AG04449 (cell line): ENCODE data around the gene KCNQ1.

Experiments
- CTCF ChIA-PET: fragments of 350-600 bp; formaldehyde crosslinking; extraction: SDS; loops from one replicate; lab custom pipeline; 2021; ENCODE audit warnings: antibody characterized with exemption; lab: Yijun Ruan, JAX
- POLR2A ChIA-PET: fragments of 400-600, 350-600 bp; formaldehyde crosslinking; extraction: SDS; loops from one replicate; lab custom pipeline; 2020; ENCODE audit warnings: antibody characterized with exemption, inconsistent platforms; lab: Yijun Ruan, JAX
- DNase-seq: peaks from one replicate; pipeline ENCODE4 v3.0.0-alpha.2; 2010; ENCODE audit warnings: low read depth, low spot score
- H3K4me3 ChIP-seq: 2 replicates; pipeline ENCODE4 v1.5.1; 2011; ENCODE audit warnings: low read depth, mild to moderate bottlenecking, control low read depth, low read length
- TF ChIP-seq, protein P1 (sequence below): IDR thresholded peaks from one replicate; pipeline ENCODE4 v1.5.1; 2011; ENCODE audit warnings: mild to moderate bottlenecking, moderate library complexity, low read length, control low read depth, inconsistent platforms; ENCODE audit not compliant: insufficient read depth; ENCODE audit errors: missing control alignments

The KCNQ1 gene

DNA sequence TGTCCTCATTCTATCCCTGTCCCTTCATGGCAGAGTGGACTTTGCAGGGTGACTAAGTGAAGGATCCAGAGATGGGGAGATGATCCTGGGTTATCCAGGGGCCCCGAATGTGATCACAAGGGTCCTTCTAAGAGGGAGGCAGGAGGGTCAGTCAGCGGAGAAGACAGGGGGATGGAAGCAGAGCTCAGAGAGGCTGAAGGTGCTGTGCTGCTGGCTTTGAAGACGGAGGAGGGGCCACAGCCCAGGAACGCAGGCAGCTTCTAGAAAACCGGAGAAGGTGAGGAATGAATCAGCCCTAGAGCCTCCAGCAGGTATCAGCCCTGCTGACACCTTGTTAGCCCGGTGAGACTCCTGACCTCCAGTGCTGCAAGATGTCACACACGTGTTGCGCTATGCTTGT, 377.1 kb downstream of the KCNQ1 start:
- ChIA-PET CTCF (no interaction called here), POLR2A (no interaction called here)
- H3K4me3 ChIP-seq = no peak overlapping the region
- TF ChIP-seq, protein P1, sequence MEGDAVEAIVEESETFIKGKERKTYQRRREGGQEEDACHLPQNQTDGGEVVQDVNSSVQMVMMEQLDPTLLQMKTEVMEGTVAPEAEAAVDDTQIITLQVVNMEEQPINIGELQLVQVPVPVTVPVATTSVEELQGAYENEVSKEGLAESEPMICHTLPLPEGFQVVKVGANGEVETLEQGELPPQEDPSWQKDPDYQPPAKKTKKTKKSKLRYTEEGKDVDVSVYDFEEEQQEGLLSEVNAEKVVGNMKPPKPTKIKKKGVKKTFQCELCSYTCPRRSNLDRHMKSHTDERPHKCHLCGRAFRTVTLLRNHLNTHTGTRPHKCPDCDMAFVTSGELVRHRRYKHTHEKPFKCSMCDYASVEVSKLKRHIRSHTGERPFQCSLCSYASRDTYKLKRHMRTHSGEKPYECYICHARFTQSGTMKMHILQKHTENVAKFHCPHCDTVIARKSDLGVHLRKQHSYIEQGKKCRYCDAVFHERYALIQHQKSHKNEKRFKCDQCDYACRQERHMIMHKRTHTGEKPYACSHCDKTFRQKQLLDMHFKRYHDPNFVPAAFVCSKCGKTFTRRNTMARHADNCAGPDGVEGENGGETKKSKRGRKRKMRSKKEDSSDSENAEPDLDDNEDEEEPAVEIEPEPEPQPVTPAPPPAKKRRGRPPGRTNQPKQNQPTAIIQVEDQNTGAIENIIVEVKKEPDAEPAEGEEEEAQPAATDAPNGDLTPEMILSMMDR = no peak
- DNase-seq = no peak

DNA sequence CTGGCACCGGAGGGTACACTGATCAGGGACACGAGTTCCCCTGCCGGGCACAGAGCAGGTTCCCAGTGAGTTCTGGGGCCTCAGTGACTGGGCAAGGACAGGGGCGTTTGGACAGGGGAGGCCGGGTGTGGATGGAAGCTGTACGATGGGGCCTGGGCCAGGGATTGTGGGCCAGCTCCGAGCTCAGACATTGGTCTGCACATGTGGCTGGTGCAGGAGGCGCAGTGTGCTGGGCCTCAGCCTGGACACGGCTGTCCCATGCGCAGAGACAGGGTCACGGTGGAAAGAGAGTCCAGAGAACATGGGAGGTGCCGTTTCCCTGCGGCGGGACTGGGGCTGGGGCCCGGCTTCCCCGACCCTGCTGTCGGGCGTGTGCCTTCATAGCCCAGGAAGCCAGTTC, 380.0 kb downstream of the KCNQ1 start:
- DNase-seq = no peak
- TF ChIP-seq, protein P1 = no peak
- POLR2A ChIA-PET = interaction anchor here (0.7 to 1.5 kb wide), 2 partner anchors 11 to 25 kb away, joined by 3 read pairs; no protein-coding TSS in a partner anchor
- CTCF ChIA-PET = interaction anchor here (0.9 to 1.0 kb wide), 2 partner anchors 63 to 292 kb away, joined by 3 read pairs; no protein-coding TSS in a partner anchor
- H3K4me3 ChIP-seq = no peak overlapping the region

DNA sequence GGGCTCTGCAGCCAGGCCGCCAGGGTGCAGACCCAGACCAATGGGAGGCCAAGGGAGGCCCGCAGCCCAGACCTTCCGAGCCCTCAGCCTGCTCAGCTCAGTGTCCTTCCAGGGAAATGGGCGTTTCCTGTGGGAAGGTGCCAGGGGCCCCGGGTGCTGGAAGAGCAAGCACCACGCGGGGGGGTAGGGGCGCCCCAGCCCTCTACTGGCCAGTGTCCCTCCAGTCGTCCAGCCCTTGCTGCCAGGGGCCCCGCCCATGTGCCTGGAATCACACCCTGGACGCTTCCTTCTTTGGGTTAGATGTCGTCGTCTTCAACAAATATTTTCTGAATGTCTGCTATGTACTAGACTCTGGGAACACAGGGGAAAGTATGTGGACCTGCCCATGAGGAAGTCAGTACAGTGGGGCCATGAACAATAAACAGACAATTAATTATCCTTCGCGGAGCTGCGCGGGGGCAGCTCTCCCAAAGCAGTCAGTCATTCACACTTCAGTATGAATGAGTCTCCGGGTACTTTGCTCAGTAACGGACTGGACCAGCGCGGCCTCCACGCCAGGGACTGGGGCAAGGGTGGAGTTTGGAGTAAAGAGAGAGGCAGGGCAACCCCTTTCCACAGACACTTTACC, 380.6 kb downstream of the KCNQ1 start:
- DNase-seq = peak; percentile 61
- peak overlapping the region; percentile 29 for H3K4me3 ChIP-seq
- TF ChIP-seq, protein P1 = peak; percentile 24
- POLR2A ChIA-PET = interaction anchor here (1.5 kb wide), 1 partner anchor 12 kb away, joined by 3 read pairs; no protein-coding TSS in a partner anchor
- CTCF ChIA-PET = interaction anchor here (0.9 kb wide), 1 partner anchor 292 kb away, joined by 3 read pairs; no protein-coding TSS in a partner anchor

DNA sequence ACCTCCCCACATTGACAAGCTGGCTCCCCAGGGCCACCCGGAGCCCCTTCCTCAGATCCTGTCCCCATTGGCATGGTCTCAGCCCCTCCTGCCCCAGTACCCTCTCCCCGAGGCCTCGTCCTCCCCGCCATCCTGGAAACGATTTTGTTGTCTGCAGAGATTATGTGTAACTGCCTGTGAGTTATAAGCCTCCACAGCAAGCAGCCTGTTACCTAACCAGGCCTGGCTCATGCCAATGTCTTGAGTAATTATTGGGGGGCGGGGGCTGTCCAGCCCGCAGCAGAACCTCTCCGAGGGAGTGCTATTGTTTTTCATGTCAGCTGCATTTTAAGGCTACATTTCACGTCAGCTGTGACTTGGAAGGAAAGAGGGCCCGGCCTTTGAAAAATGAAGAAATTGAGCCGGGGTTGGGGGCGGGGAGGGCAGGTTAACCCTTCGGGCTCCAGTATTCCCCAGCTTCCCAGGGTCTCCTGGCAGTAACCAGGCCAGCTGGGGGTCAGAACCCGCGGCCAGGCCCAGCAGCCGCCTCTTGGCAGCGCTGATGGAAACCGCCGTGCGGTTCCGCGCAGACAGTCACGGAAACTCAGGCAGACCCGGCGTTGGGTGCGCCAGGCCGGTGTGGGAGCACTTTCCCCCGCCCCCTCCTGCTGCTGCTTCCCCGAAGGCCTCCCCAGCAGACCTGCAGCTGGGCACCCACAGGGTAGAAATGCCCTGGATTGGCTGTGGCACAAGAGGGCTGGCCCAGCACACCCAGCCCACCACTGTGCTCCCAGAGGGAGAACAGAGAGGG, 381.3 kb downstream of the KCNQ1 start:
- ChIA-PET CTCF (no interaction called here), POLR2A (interaction anchor here (0.9 to 1.5 kb wide), 2 partner anchors 12 to 28 kb away, joined by 3 read pairs; no protein-coding TSS in a partner anchor)
- peak; percentile 90 for DNase-seq
- TF ChIP-seq, protein P1 = no peak
- H3K4me3 ChIP-seq = peak overlapping the region; percentile 29

DNA sequence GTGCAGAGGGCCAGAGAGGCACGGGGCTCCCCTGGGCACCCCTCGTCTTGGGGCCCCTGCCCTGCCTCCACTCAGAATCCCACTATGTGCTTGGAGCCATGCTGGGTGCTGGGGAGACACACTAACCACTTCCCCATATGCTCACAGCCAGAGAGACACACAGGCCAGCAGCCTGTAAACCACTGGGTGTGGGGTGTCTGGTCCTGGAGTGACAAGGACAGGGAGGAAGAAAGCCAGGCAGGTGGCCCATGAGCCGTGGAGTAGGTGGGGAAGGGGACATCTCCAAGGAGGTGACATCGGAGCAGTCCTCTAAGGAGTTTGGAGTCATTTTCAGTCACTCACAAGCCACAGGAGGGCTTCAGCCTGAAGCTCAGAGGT, 381.9 kb downstream of the KCNQ1 start:
- TF ChIP-seq, protein P1 = no peak
- ChIA-PET POLR2A (interaction anchor here (0.9 to 1.5 kb wide), 2 partner anchors 13 to 27 kb away, joined by 3 read pairs; no protein-coding TSS in a partner anchor), CTCF (no interaction called here)
- DNase-seq = no peak
- no peak overlapping the region; the same call in 1 of the 2 replicates for H3K4me3 ChIP-seq

DNA sequence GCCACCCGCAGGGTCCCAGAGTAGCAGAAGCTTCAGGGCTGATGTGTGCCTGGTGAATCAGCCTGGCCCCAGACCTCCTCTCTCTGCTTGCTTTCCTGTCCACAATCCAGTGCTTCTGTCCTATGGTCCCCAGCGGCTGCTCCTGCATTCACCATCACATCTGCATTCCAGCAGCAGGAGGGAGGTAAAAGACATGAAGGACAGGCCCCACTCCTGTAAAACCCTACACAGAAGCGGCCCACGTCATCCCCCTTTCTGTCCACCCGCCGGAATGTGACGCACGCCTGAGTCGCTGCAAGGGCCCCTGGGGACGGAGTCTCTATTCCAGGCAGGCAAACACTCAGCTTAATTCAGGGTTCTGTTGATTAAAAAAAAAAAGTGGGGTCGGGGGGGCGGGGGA, 382.4 kb downstream of the KCNQ1 start:
- POLR2A ChIA-PET = no interaction called here

More for the DNA sequence above, 382.4 kb downstream of the KCNQ1 start:
- DNase-seq = no peak
- CTCF ChIA-PET = interaction anchor here (1.1 to 1.9 kb wide), 2 partner anchors 60 to 294 kb away, joined by 4 read pairs; no protein-coding TSS in a partner anchor
- H3K4me3 ChIP-seq = no peak overlapping the region
- TF ChIP-seq, protein P1 = no peak
